Measurements from ENCODE around the gene OTULIN. TPM values are rescaled to one million over a fixed set of nuclear protein-coding genes. Genes with fewer than 3 reads are reported as not detected.
A peak's percentile ranks its signal among the peaks of the same experiment; 100 is the strongest.

OTULIN gene
- 57.4 and 58.7 TPM in 2 replicates for total RNA-seq

DNA sequence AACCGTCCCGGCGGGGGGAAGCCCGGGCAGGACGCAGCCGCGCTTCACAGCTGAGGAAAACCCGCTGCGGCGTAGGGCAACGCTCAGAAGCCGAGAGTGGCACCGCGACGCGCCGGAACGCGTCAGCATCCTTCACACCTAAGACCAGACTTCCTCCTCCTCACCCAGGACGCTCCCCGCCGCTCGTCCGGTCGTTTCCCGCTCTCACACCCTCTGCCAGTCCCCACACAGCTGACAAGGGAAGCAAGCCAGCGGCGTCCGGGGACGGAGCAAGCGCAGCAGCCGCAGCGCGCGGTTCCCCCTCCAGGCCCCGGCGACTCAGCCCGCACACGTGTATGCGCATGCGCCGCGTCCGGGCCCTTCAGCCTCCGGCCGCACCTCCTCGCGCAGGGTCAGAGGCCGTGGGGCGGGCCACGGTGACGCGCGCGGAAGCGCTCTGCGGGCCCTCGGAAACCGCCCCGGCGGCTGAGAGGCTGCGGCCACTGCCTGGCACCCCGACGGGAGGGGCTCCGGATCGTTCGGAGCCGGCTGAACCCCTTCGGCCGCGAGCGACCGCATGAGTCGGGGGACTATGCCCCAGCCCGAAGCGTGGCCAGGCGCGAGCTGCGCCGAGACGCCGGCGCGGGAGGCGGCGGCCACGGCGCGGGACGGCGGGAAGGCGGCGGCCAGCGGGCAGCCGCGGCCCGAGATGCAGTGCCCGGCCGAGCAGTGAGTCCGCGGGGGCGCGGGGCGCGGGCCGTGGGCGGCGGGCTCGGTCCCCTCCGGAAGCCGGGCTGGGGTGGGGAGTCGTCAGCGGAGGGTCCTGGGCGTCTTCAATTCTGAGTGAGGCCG, at the start of gene OTULIN:
Gene OTULIN (plus strand): TSS at position 449 of the 831 bp plus-strand sequence. CDS start 108 bp downstream, at position 557.
- Mint-ChIP-seq H3K4me1 (ENCODE audit: low read depth) (peaks cover 72% of the 10 kb centered on the region), H3K4me3 (peak within 1 kb of the TSS; percentile 98), H3K9me3 (peaks cover 3% of the 10 kb centered on the region)

GRCh38 chr5:14615365-14615764, 49.2 kb upstream of the OTULIN start:
- DNase-seq (ENCODE audit: low spot score), result no peak
- intact Hi-C loops (cut with micrococcal nuclease), result no loop called here
- no peaks in the 10 kb centered on the region for H3K27me3 Mint-ChIP-seq (ENCODE audit: insufficient read depth)
- peaks cover 4% of the 10 kb centered on the region for H3K9me3 Mint-ChIP-seq
- peaks cover 34% of the 10 kb centered on the region for H3K36me3 Mint-ChIP-seq (ENCODE audit: low read depth)
- H3K4me3 Mint-ChIP-seq, result no peak overlapping the region
- H3K27ac Mint-ChIP-seq, result no peak overlapping the region
- H3K4me1 Mint-ChIP-seq (ENCODE audit: low read depth), result no peaks in the 10 kb centered on the region

More for the DNA sequence above, at the start of gene OTULIN:
- Mint-ChIP-seq H3K27ac (peak within 1 kb of the TSS; percentile 98), H3K27me3 (ENCODE audit: insufficient read depth) (no peaks in the 10 kb centered on the region), H3K36me3 (ENCODE audit: low read depth) (peaks cover 29% of the 10 kb centered on the region)
- intact Hi-C loops (cut with micrococcal nuclease), result loop anchor here (1.0 to 5.0 kb wide), 10 partner anchors 16 to 1803 kb away; partner anchors contain the start of genes ANKH, TRIO and ZNF622
- peak; percentile 86 for DNase-seq (ENCODE audit: low spot score)

GRCh38 chr5:14617441-14617840, 47.1 kb upstream of the OTULIN start:
- H3K27ac Mint-ChIP-seq, result no peak overlapping the region
- DNase-seq (ENCODE audit: low spot score), result no peak
- intact Hi-C loops (cut with micrococcal nuclease), result no loop called here

DNA sequence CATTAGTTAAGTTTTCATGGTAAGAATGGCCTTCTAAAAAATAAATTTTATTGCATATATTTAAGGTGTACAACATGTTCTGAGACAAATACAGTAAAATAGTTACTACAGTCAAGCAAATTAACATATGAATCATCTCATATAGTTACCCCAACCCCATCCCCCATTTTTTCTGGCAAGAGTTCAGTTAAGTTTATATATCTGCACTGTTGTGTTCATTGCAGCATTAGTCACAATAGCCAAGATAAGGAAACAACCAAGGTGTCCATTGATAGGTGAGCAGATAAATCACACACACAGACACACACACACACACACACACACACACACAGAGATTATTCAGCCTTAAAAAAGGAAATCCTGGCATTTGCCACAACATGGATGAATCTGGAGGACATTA, 37.2 kb upstream of the OTULIN start:
- Mint-ChIP-seq H3K4me1 (ENCODE audit: low read depth) (no peaks in the 10 kb centered on the region), H3K27ac (no peak overlapping the region), H3K4me3 (no peak overlapping the region), H3K27me3 (ENCODE audit: insufficient read depth) (no peaks in the 10 kb centered on the region), H3K9me3 (no peaks in the 10 kb centered on the region), H3K36me3 (ENCODE audit: low read depth) (peaks cover 2% of the 10 kb centered on the region)
- intact Hi-C loops (cut with micrococcal nuclease), result no loop called here
- DNase-seq (ENCODE audit: low spot score), result no peak

More at GRCh38 chr5:14617441-14617840, 47.1 kb upstream of the OTULIN start:
- H3K4me3 Mint-ChIP-seq, result no peak overlapping the region
- H3K27me3 Mint-ChIP-seq (ENCODE audit: insufficient read depth), result no peaks in the 10 kb centered on the region
- H3K4me1 Mint-ChIP-seq (ENCODE audit: low read depth), result no peaks in the 10 kb centered on the region
- peaks cover 33% of the 10 kb centered on the region for H3K36me3 Mint-ChIP-seq (ENCODE audit: low read depth)
- H3K9me3 Mint-ChIP-seq, result peaks cover 14% of the 10 kb centered on the region

GRCh38 chr5:14628346-14628745, 36.2 kb upstream of the OTULIN start:
- DNase-seq (ENCODE audit: low spot score), result peak; percentile 41
- Mint-ChIP-seq H3K4me3 (no peak overlapping the region), H3K4me1 (ENCODE audit: low read depth) (no peaks in the 10 kb centered on the region), H3K36me3 (ENCODE audit: low read depth) (peaks cover 2% of the 10 kb centered on the region), H3K27ac (no peak overlapping the region), H3K27me3 (ENCODE audit: insufficient read depth) (peaks cover 3% of the 10 kb centered on the region), H3K9me3 (no peaks in the 10 kb centered on the region)
- intact Hi-C loops (cut with micrococcal nuclease), result loop anchor here (1.0 kb wide), 1 partner anchor 33 kb away; no protein-coding TSS in a partner anchor

GRCh38 chr5:14630671-14631070, 33.8 kb upstream of the OTULIN start:
- intact Hi-C loops (cut with micrococcal nuclease), result no loop called here
- DNase-seq (ENCODE audit: low spot score), result no peak
- Mint-ChIP-seq H3K4me3 (no peak overlapping the region), H3K27me3 (ENCODE audit: insufficient read depth) (peaks cover 3% of the 10 kb centered on the region), H3K36me3 (ENCODE audit: low read depth) (peaks cover 2% of the 10 kb centered on the region), H3K9me3 (no peaks in the 10 kb centered on the region), H3K27ac (no peak overlapping the region), H3K4me1 (ENCODE audit: low read depth) (no peaks in the 10 kb centered on the region)

GRCh38 chr5:14635656-14636055, 28.9 kb upstream of the OTULIN start:
- H3K9me3 Mint-ChIP-seq, result no peaks in the 10 kb centered on the region
- H3K36me3 Mint-ChIP-seq (ENCODE audit: low read depth), result no peaks in the 10 kb centered on the region
- DNase-seq (ENCODE audit: low spot score), result no peak
- H3K27me3 Mint-ChIP-seq (ENCODE audit: insufficient read depth), result peaks cover 20% of the 10 kb centered on the region
- H3K4me3 Mint-ChIP-seq, result no peak overlapping the region
- intact Hi-C loops (cut with micrococcal nuclease), result no loop called here
- H3K4me1 Mint-ChIP-seq (ENCODE audit: low read depth), result no peaks in the 10 kb centered on the region
- no peak overlapping the region for H3K27ac Mint-ChIP-seq

DNA sequence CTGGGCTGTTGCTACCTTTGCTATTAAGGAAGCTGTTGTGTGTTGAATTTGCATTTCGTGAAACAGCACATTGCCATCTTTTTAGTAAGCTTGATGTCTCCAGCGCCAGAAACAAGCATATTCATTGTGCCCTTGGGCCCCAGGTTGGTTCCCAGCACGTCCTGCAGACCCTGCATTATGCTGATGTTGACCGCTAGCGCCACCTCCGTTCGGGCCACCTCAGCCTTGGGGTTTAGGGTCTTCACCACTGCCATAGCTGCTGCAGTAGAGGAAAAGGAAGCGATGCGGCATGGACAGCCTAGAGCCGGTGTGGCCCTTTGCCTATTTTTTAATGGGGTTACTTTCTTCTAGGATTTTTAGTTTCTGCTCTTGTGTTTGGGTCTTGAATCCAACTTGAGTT, 23.8 kb upstream of the OTULIN start:
- intact Hi-C loops (cut with micrococcal nuclease), result no loop called here
- no peak for DNase-seq (ENCODE audit: low spot score)
- H3K9me3 Mint-ChIP-seq, result no peaks in the 10 kb centered on the region
- H3K27me3 Mint-ChIP-seq (ENCODE audit: insufficient read depth), result peaks cover 26% of the 10 kb centered on the region
- H3K27ac Mint-ChIP-seq, result no peak overlapping the region
- H3K36me3 Mint-ChIP-seq (ENCODE audit: low read depth), result no peaks in the 10 kb centered on the region
- H3K4me1 Mint-ChIP-seq (ENCODE audit: low read depth), result no peaks in the 10 kb centered on the region
- H3K4me3 Mint-ChIP-seq, result no peak overlapping the region

DNA sequence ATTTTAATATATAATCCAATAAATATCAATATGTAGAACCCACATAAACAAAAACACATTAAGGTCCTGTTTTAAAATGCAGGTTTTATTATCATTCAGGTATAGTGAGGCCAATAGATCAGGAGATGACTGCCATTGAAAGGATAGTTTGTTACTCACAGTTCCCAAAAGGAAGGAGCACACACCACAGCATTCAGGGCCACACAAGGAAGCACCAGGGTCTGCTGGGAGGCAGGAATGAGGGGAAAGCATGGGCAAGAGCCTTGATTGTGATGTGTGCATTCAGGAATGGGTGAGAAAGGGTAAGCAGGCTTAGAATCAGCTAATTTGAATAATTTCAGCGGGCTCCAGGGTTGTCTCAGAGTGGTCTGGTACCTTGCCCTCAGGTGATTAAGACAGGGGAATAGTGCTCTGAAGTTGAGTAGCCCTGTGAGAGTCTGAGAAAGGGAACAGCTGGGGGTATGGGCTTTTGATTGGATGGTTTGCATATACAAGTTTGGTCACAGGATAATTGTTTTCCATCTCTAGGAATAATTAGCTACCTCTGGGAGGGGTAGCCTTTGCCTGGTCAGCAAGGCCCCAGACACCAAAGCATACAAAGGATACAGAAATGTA, 19.8 kb upstream of the OTULIN start:
- H3K27ac Mint-ChIP-seq, result no peak overlapping the region
- no peak overlapping the region for H3K4me3 Mint-ChIP-seq
- peaks cover 17% of the 10 kb centered on the region for H3K27me3 Mint-ChIP-seq (ENCODE audit: insufficient read depth)
- intact Hi-C loops (cut with micrococcal nuclease), result no loop called here
- H3K9me3 Mint-ChIP-seq, result no peaks in the 10 kb centered on the region
- H3K36me3 Mint-ChIP-seq (ENCODE audit: low read depth), result no peaks in the 10 kb centered on the region
- H3K4me1 Mint-ChIP-seq (ENCODE audit: low read depth), result no peaks in the 10 kb centered on the region
- DNase-seq (ENCODE audit: low spot score), result no peak

GRCh38 chr5:14650052-14650451, 14.5 kb upstream of the OTULIN start:
- Mint-ChIP-seq H3K36me3 (ENCODE audit: low read depth) (no peaks in the 10 kb centered on the region), H3K4me1 (ENCODE audit: low read depth) (peaks cover 2% of the 10 kb centered on the region), H3K4me3 (no peak overlapping the region), H3K27ac (no peak overlapping the region), H3K9me3 (no peaks in the 10 kb centered on the region), H3K27me3 (ENCODE audit: insufficient read depth) (peaks cover 10% of the 10 kb centered on the region)
- DNase-seq (ENCODE audit: low spot score), result no peak
- intact Hi-C loops (cut with micrococcal nuclease), result loop anchor here (2.0 kb wide), 1 partner anchor 661 kb away; no protein-coding TSS in a partner anchor

DNA sequence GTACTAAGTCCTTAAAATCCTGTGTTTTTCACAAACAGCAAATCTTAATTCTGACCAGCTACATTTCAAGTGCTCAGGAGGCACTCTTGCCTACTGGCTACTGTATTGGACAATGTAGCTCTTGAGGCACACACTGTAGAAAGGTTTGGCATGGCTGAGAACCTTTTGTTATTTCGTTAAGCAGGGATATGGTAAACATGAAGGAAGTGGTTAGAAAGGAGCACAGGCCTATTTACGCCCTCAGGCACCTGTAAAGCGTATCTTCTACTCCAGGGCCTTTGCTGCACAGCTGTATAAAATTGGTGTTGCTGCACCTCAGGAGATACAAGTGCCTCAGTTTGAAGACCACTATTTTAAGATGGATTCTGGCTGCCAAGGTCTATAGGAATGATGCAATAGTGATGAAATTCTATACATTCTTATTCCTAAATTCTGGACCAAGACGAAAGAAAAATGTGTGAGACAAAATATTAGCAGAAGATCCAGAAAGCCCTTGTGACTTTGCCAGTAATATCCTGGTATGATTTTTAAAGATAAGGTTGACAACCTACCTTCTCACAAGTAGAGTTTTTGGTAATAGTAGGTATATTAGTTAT, 9.3 kb upstream of the OTULIN start:
- H3K9me3 Mint-ChIP-seq, result peaks cover 3% of the 10 kb centered on the region
- H3K27me3 Mint-ChIP-seq (ENCODE audit: insufficient read depth), result peaks cover 3% of the 10 kb centered on the region
- no peak overlapping the region for H3K27ac Mint-ChIP-seq
- intact Hi-C loops (cut with micrococcal nuclease), result no loop called here
- no peak overlapping the region for H3K4me3 Mint-ChIP-seq
- no peaks in the 10 kb centered on the region for H3K36me3 Mint-ChIP-seq (ENCODE audit: low read depth)
- H3K4me1 Mint-ChIP-seq (ENCODE audit: low read depth), result peaks cover 31% of the 10 kb centered on the region
- no peak for DNase-seq (ENCODE audit: low spot score)

- no peak overlapping the region for H3K4me3 Mint-ChIP-seq
Observed at GRCh38 chr5:14656898-14657297, 7.6 kb upstream of the OTULIN start.

More at GRCh38 chr5:14656898-14657297, 7.6 kb upstream of the OTULIN start:
- no peak for DNase-seq (ENCODE audit: low spot score)
- peaks cover 44% of the 10 kb centered on the region for H3K4me1 Mint-ChIP-seq (ENCODE audit: low read depth)
- H3K27me3 Mint-ChIP-seq (ENCODE audit: insufficient read depth), result no peaks in the 10 kb centered on the region
- H3K9me3 Mint-ChIP-seq, result peaks cover 3% of the 10 kb centered on the region
- intact Hi-C loops (cut with micrococcal nuclease), result no loop called here
- H3K36me3 Mint-ChIP-seq (ENCODE audit: low read depth), result peaks cover 4% of the 10 kb centered on the region
- H3K27ac Mint-ChIP-seq, result no peak overlapping the region

Measured in activated T-helper 1 cell treated with anti-CD3 and anti-CD28 coated beads, Interleukin-12 subunit alpha, Interleukin-12 subunit beta, Interleukin-2, Interleukin-4 antibody, amounts not matched to agents 30 ng/mL and 10 ng/mL and 1 ng/mL, durations not matched to agents 14 hours and 24 hours and 36 hours (primary cell).